Activated gamma-delta T cell (primary cell): ENCODE data around the gene C20orf202.
"Not testable (repeated sequence)": the region's sequence is repeated elsewhere in the genome, so short reads cannot be mapped to it uniquely, and the experiment has no call there.

Source experiments
- DNase-seq: peaks from one replicate; lab custom pipeline; 2025; lab: John Stamatoyannopoulos, UW

Gene C20orf202

GRCh38 chr20:1209447-1210387 lies 6.5 kb downstream of the C20orf202 start:
- DNase-seq = no peak

- no peak for DNase-seq
Observed at GRCh38 chr20:1210501-1210900, 7.2 kb downstream of the C20orf202 start.

- no peak for DNase-seq
Observed at GRCh38 chr20:1212023-1212422, 8.8 kb downstream of the C20orf202 start.

GRCh38 chr20:1212607-1213396 lies 9.5 kb downstream of the C20orf202 start:
- DNase-seq = no peak

GRCh38 chr20:1214838-1215261 lies 11.6 kb downstream of the C20orf202 start:
- no peak for DNase-seq

- DNase-seq = no peak
Observed at GRCh38 chr20:1215386-1216170, 12.3 kb downstream of the C20orf202 start.

GRCh38 chr20:1216527-1217427 lies 13.5 kb downstream of the C20orf202 start:
- not testable (repeated sequence) for DNase-seq

- not testable (repeated sequence) for DNase-seq
Observed at GRCh38 chr20:1222750-1223149, 19.5 kb downstream of the C20orf202 start.

- DNase-seq = no peak
Observed at GRCh38 chr20:1224205-1224890, 21.1 kb downstream of the C20orf202 start.

GRCh38 chr20:1225263-1225782 lies 22.1 kb downstream of the C20orf202 start:
- no peak for DNase-seq

GRCh38 chr20:1225783-1226654 lies 22.8 kb downstream of the C20orf202 start, which contains the start of gene RAD21L1:
Gene RAD21L1 (plus strand): TSS chr20:1226044. CDS start chr20:1228454, 2,410 bp downstream.
- peak; percentile 78 for DNase-seq

GRCh38 chr20:1229541-1229940 lies 26.3 kb downstream of the C20orf202 start:
- no peak for DNase-seq

- no peak for DNase-seq
Observed at GRCh38 chr20:1232286-1233111, 29.2 kb downstream of the C20orf202 start.

GRCh38 chr20:1240549-1240948 lies 37.3 kb downstream of the C20orf202 start:
- DNase-seq = no peak

GRCh38 chr20:1241456-1241855 lies 38.2 kb downstream of the C20orf202 start:
- no peak for DNase-seq

- DNase-seq = no peak
Observed at GRCh38 chr20:1242099-1242498, 38.8 kb downstream of the C20orf202 start.

- DNase-seq = no peak
Observed at GRCh38 chr20:1242530-1242929, 39.3 kb downstream of the C20orf202 start.

GRCh38 chr20:1245578-1245977 lies 42.3 kb downstream of the C20orf202 start:
- DNase-seq = no peak
